ENCODE measurements around the gene CFAP54.
A peak's percentile ranks its signal among the peaks of the same experiment; 100 is the strongest.

The CFAP54 gene

GRCh38 chr12:96687719-96688118 is 198.3 kb downstream of the CFAP54 start:
- H3K79me2 ChIP-seq (ENCODE audit: control insufficient read depth, insufficient read depth, low read length): no peaks in the 10 kb centered on the region
- no peaks in the 10 kb centered on the region for H3K36me3 ChIP-seq (ENCODE audit: control insufficient read depth, insufficient read depth, low read length)
- H2BK5ac ChIP-seq (ENCODE audit: low read length): no peak overlapping the region
- H3K27me3 ChIP-seq (ENCODE audit: insufficient read depth, low read length, poor library complexity): no peaks in the 10 kb centered on the region
- no peak overlapping the region for H3K23ac ChIP-seq (ENCODE audit: low read length)
- no peak overlapping the region for H3K4me2 ChIP-seq (ENCODE audit: low read length)
- H4K5ac ChIP-seq (ENCODE audit: low read length): no peak overlapping the region
- DNase-seq: no peak
- H3K79me1 ChIP-seq (ENCODE audit: low read length): no peaks in the 10 kb centered on the region
- no peak overlapping the region for H2AK5ac ChIP-seq (ENCODE audit: low read length)
- no peak overlapping the region for H2BK120ac ChIP-seq (ENCODE audit: low read depth, low read length)
- no peak overlapping the region for H3K9ac ChIP-seq (ENCODE audit: low read length)
- no peak overlapping the region for H4K8ac ChIP-seq (ENCODE audit: low read depth, low read length)
- no peaks in the 10 kb centered on the region for H3K4me1 ChIP-seq (ENCODE audit: control insufficient read depth, low read depth, low read length)
- no peak overlapping the region for H3K27ac ChIP-seq (ENCODE audit: low read depth, low read length)
- WGBS (ENCODE audit: extremely low coverage, insufficient coverage, low lambda C conversion rate): no CpG with 5 or more reads among the region's 4 CpGs
- H3K18ac ChIP-seq (ENCODE audit: low read length): no peak overlapping the region
- no peak overlapping the region for H3K56ac ChIP-seq (ENCODE audit: low read length)
- no peak overlapping the region for H3K4ac ChIP-seq (ENCODE audit: low read depth, low read length)
- H2BK15ac ChIP-seq (replicated peaks; ENCODE audit: low read depth): no peak overlapping the region
- H3K4me3 ChIP-seq (ENCODE audit: low read length): no peak overlapping the region

- H3K79me1 ChIP-seq (ENCODE audit: low read length): no peaks in the 10 kb centered on the region
- no peak for DNase-seq
- no peak overlapping the region for H4K5ac ChIP-seq (ENCODE audit: low read length)
- no peak overlapping the region for H2BK15ac ChIP-seq (replicated peaks; ENCODE audit: low read depth)
- no peak overlapping the region for H2BK120ac ChIP-seq (ENCODE audit: low read depth, low read length)
- no peak overlapping the region for H3K4ac ChIP-seq (ENCODE audit: low read depth, low read length)
- H3K18ac ChIP-seq (ENCODE audit: low read length): no peak overlapping the region
- H3K27ac ChIP-seq (ENCODE audit: low read depth, low read length): no peak overlapping the region
- no peaks in the 10 kb centered on the region for H3K36me3 ChIP-seq (ENCODE audit: control insufficient read depth, insufficient read depth, low read length)
- no peaks in the 10 kb centered on the region for H3K79me2 ChIP-seq (ENCODE audit: control insufficient read depth, insufficient read depth, low read length)
- H3K4me2 ChIP-seq (ENCODE audit: low read length): no peak overlapping the region
- no peak overlapping the region for H2AK5ac ChIP-seq (ENCODE audit: low read length)
- no peak overlapping the region for H4K8ac ChIP-seq (ENCODE audit: low read depth, low read length)
- H2BK5ac ChIP-seq (ENCODE audit: low read length): no peak overlapping the region
- H3K23ac ChIP-seq (ENCODE audit: low read length): no peak overlapping the region
- H3K27me3 ChIP-seq (ENCODE audit: insufficient read depth, low read length, poor library complexity): no peaks in the 10 kb centered on the region
- H3K56ac ChIP-seq (ENCODE audit: low read length): no peak overlapping the region
- H3K9ac ChIP-seq (ENCODE audit: low read length): no peak overlapping the region
- no peaks in the 10 kb centered on the region for H3K4me1 ChIP-seq (ENCODE audit: control insufficient read depth, low read depth, low read length)
- WGBS (ENCODE audit: extremely low coverage, insufficient coverage, low lambda C conversion rate): no CpG with 5 or more reads among the region's 5 CpGs
- H3K4me3 ChIP-seq (ENCODE audit: low read length): no peak overlapping the region
These were observed 209.1 kb downstream of the CFAP54 start for GRCh38 chr12:96698521-96698920.

GRCh38 chr12:96698965-96699364 is 209.6 kb downstream of the CFAP54 start:
- no peak for DNase-seq
- Histone ChIP-seq H3K9ac (ENCODE audit: low read length) (no peak overlapping the region), H3K79me2 (ENCODE audit: control insufficient read depth, insufficient read depth, low read length) (no peaks in the 10 kb centered on the region), H2BK15ac (replicated peaks; ENCODE audit: low read depth) (no peak overlapping the region), H3K4me2 (ENCODE audit: low read length) (no peak overlapping the region), H3K27me3 (ENCODE audit: insufficient read depth, low read length, poor library complexity) (no peaks in the 10 kb centered on the region), H4K8ac (ENCODE audit: low read depth, low read length) (no peak overlapping the region), H3K27ac (ENCODE audit: low read depth, low read length) (no peak overlapping the region), H3K79me1 (ENCODE audit: low read length) (no peaks in the 10 kb centered on the region), H4K5ac (ENCODE audit: low read length) (no peak overlapping the region), H2AK5ac (ENCODE audit: low read length) (no peak overlapping the region), H3K56ac (ENCODE audit: low read length) (no peak overlapping the region), H3K18ac (ENCODE audit: low read length) (no peak overlapping the region), H3K36me3 (ENCODE audit: control insufficient read depth, insufficient read depth, low read length) (no peaks in the 10 kb centered on the region), H3K4me3 (ENCODE audit: low read length) (no peak overlapping the region), H2BK5ac (ENCODE audit: low read length) (no peak overlapping the region), H3K23ac (ENCODE audit: low read length) (no peak overlapping the region), H2BK120ac (ENCODE audit: low read depth, low read length) (no peak overlapping the region), H3K4ac (ENCODE audit: low read depth, low read length) (no peak overlapping the region), H3K4me1 (ENCODE audit: control insufficient read depth, low read depth, low read length) (no peaks in the 10 kb centered on the region)
- WGBS (ENCODE audit: extremely low coverage, insufficient coverage, low lambda C conversion rate): no CpG with 5 or more reads among the region's 8 CpGs

GRCh38 chr12:96701856-96702255 is 212.5 kb downstream of the CFAP54 start:
- Histone ChIP-seq H2BK5ac (ENCODE audit: low read length) (no peak overlapping the region), H3K79me1 (ENCODE audit: low read length) (no peaks in the 10 kb centered on the region), H3K4me1 (ENCODE audit: control insufficient read depth, low read depth, low read length) (no peaks in the 10 kb centered on the region), H3K27me3 (ENCODE audit: insufficient read depth, low read length, poor library complexity) (no peaks in the 10 kb centered on the region), H2AK5ac (ENCODE audit: low read length) (no peak overlapping the region), H3K4me3 (ENCODE audit: low read length) (no peak overlapping the region), H3K36me3 (ENCODE audit: control insufficient read depth, insufficient read depth, low read length) (no peaks in the 10 kb centered on the region), H3K9ac (ENCODE audit: low read length) (no peak overlapping the region), H3K4me2 (ENCODE audit: low read length) (no peak overlapping the region), H2BK15ac (replicated peaks; ENCODE audit: low read depth) (no peak overlapping the region), H3K56ac (ENCODE audit: low read length) (no peak overlapping the region), H4K8ac (ENCODE audit: low read depth, low read length) (no peak overlapping the region), H3K23ac (ENCODE audit: low read length) (no peak overlapping the region), H2BK120ac (ENCODE audit: low read depth, low read length) (no peak overlapping the region), H3K79me2 (ENCODE audit: control insufficient read depth, insufficient read depth, low read length) (no peaks in the 10 kb centered on the region), H3K27ac (ENCODE audit: low read depth, low read length) (no peak overlapping the region), H3K4ac (ENCODE audit: low read depth, low read length) (no peak overlapping the region), H4K5ac (ENCODE audit: low read length) (no peak overlapping the region), H3K18ac (ENCODE audit: low read length) (no peak overlapping the region)
- no peak for DNase-seq
- WGBS (ENCODE audit: extremely low coverage, insufficient coverage, low lambda C conversion rate): no CpG with 5 or more reads among the region's 6 CpGs

- Histone ChIP-seq H2BK15ac (replicated peaks; ENCODE audit: low read depth) (no peak overlapping the region), H3K56ac (ENCODE audit: low read length) (no peak overlapping the region), H3K4me1 (ENCODE audit: control insufficient read depth, low read depth, low read length) (no peaks in the 10 kb centered on the region), H3K4me3 (ENCODE audit: low read length) (no peak overlapping the region), H2AK5ac (ENCODE audit: low read length) (no peak overlapping the region), H3K4me2 (ENCODE audit: low read length) (no peak overlapping the region), H2BK120ac (ENCODE audit: low read depth, low read length) (no peak overlapping the region), H3K27ac (ENCODE audit: low read depth, low read length) (no peak overlapping the region), H2BK5ac (ENCODE audit: low read length) (no peak overlapping the region), H3K18ac (ENCODE audit: low read length) (no peak overlapping the region), H4K5ac (ENCODE audit: low read length) (no peak overlapping the region), H3K4ac (ENCODE audit: low read depth, low read length) (no peak overlapping the region), H3K79me1 (ENCODE audit: low read length) (no peaks in the 10 kb centered on the region), H3K36me3 (ENCODE audit: control insufficient read depth, insufficient read depth, low read length) (no peaks in the 10 kb centered on the region), H3K79me2 (ENCODE audit: control insufficient read depth, insufficient read depth, low read length) (no peaks in the 10 kb centered on the region), H3K23ac (ENCODE audit: low read length) (no peak overlapping the region), H3K27me3 (ENCODE audit: insufficient read depth, low read length, poor library complexity) (no peaks in the 10 kb centered on the region), H3K9ac (ENCODE audit: low read length) (no peak overlapping the region), H4K8ac (ENCODE audit: low read depth, low read length) (no peak overlapping the region)
- DNase-seq: peak; percentile 44
- WGBS (ENCODE audit: extremely low coverage, insufficient coverage, low lambda C conversion rate): no CpG with 5 or more reads among the region's 2 CpGs
These were observed 220.9 kb downstream of the CFAP54 start for GRCh38 chr12:96710127-96710745.

GRCh38 chr12:96711364-96711763 is 222.0 kb downstream of the CFAP54 start:
- Histone ChIP-seq H3K9ac (ENCODE audit: low read length) (no peak overlapping the region), H3K23ac (ENCODE audit: low read length) (no peak overlapping the region), H2BK15ac (replicated peaks; ENCODE audit: low read depth) (no peak overlapping the region), H3K79me2 (ENCODE audit: control insufficient read depth, insufficient read depth, low read length) (no peaks in the 10 kb centered on the region), H2BK5ac (ENCODE audit: low read length) (no peak overlapping the region), H2AK5ac (ENCODE audit: low read length) (no peak overlapping the region), H3K4me3 (ENCODE audit: low read length) (no peak overlapping the region), H3K56ac (ENCODE audit: low read length) (no peak overlapping the region), H4K5ac (ENCODE audit: low read length) (no peak overlapping the region), H3K79me1 (ENCODE audit: low read length) (no peaks in the 10 kb centered on the region), H3K4ac (ENCODE audit: low read depth, low read length) (no peak overlapping the region), H2BK120ac (ENCODE audit: low read depth, low read length) (no peak overlapping the region), H3K36me3 (ENCODE audit: control insufficient read depth, insufficient read depth, low read length) (no peaks in the 10 kb centered on the region), H3K27ac (ENCODE audit: low read depth, low read length) (no peak overlapping the region), H4K8ac (ENCODE audit: low read depth, low read length) (no peak overlapping the region), H3K27me3 (ENCODE audit: insufficient read depth, low read length, poor library complexity) (no peaks in the 10 kb centered on the region), H3K18ac (ENCODE audit: low read length) (no peak overlapping the region), H3K4me1 (ENCODE audit: control insufficient read depth, low read depth, low read length) (no peaks in the 10 kb centered on the region), H3K4me2 (ENCODE audit: low read length) (no peak overlapping the region)
- no peak for DNase-seq

Measured in mesendoderm (in vitro differentiated cells).